Choroid plexus epithelial cell (primary cell): Measurements from ENCODE around the gene FGD2.

Source experiments
- DNase-seq: peaks from one replicate; pipeline ENCODE4 v3.0.0-alpha.2; 2010; ENCODE audit warnings: low read depth
- H3K4me3 ChIP-seq: 2 replicates; pipeline ENCODE4 v1.5.1; 2011; ENCODE audit warnings: low read depth, mild to moderate bottlenecking, control low read depth, low read length, moderate library complexity
- TF ChIP-seq, protein P1 (sequence below): conservative IDR thresholded peaks from 2 replicates; pipeline ENCODE4 v1.5.1; 2011; ENCODE audit warnings: low read depth, mild to moderate bottlenecking, control low read depth, inconsistent platforms, low read length, moderate library complexity

The FGD2 gene

DNA sequence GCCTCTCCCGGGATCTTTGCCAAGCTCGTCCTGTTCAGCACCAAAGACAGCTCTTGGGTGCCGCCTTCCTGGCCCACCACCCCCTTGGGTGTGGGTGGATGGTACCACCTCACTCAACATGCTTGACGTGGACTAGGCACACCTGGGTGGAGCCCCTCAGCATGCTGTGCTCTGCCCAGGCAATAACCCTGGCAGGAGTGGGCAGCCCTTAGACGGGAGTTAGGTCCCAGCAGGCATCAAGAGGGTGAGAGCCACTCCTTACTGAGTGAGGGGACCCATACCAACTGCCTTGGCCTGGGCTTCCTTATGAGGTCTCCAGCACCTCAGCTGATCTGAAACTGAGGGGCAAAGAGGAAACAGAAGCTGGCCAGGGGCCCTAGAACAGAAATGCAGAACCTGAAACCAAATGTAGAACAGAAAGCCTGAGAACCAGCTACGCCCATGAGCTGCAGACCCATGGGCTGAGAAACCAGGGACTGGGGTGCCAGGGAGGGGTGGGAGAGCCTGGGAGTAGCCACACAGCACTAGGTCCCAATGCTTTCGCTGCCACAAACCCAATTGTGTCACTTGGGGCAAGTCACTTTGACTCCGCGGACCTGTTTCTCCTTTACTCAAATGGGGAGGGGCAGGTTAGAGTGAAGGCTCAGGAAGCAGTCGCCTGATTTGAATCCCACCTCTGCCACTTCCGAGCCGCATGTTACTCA lies 2.0 kb downstream of the FGD2 start:
- TF ChIP-seq, protein P1, sequence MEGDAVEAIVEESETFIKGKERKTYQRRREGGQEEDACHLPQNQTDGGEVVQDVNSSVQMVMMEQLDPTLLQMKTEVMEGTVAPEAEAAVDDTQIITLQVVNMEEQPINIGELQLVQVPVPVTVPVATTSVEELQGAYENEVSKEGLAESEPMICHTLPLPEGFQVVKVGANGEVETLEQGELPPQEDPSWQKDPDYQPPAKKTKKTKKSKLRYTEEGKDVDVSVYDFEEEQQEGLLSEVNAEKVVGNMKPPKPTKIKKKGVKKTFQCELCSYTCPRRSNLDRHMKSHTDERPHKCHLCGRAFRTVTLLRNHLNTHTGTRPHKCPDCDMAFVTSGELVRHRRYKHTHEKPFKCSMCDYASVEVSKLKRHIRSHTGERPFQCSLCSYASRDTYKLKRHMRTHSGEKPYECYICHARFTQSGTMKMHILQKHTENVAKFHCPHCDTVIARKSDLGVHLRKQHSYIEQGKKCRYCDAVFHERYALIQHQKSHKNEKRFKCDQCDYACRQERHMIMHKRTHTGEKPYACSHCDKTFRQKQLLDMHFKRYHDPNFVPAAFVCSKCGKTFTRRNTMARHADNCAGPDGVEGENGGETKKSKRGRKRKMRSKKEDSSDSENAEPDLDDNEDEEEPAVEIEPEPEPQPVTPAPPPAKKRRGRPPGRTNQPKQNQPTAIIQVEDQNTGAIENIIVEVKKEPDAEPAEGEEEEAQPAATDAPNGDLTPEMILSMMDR: no peak
- H3K4me3 ChIP-seq: no peak overlapping the region
- no peak for DNase-seq

DNA sequence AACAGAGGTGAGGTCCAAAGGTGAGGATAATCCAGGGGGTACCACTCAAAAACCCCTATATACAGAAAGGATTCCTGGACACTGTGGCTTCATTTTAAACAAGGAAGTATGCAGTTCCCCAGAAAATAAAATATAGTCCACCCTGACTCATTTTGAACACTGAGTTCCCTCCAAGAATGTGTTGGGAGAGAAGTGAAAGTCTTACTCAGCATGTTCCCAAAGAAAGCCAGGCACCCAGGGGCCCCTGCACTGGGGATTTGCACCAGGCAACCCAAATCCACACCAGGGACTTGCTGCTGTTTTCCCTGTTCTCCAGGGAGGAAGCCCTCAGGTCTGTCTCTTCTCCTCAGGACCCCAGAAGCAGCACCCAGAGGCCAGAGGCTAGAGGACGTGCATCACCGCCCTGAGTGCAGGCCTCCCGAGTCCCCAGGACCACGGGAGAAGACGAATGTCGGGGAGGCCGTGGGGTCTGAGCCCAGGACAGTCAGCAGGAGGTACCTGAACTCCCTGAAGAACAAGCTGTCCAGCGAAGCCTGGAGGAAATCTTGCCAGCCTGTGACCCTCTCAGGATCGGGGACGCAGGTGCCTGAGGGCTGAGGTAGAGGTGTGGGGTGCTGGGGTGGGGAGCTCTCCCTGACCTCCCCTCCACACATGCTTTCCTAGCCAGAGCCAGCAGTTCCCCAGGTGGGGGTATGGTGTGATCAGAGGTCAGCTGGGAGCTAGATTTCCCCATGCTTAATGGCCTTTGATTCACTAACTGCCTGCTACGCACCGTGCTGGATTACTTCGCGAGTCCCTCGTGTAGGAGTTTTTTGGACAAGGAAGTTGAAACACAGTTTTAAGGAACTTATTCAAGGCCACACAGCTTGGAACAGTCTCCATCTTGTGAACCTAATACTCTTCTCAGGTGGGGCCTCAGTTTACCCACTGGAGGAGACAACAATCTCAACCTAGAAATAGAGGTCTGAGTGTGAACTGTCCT lies 3.3 kb downstream of the FGD2 start:
- no peak overlapping the region for H3K4me3 ChIP-seq
- TF ChIP-seq, protein P1: no peak

DNA sequence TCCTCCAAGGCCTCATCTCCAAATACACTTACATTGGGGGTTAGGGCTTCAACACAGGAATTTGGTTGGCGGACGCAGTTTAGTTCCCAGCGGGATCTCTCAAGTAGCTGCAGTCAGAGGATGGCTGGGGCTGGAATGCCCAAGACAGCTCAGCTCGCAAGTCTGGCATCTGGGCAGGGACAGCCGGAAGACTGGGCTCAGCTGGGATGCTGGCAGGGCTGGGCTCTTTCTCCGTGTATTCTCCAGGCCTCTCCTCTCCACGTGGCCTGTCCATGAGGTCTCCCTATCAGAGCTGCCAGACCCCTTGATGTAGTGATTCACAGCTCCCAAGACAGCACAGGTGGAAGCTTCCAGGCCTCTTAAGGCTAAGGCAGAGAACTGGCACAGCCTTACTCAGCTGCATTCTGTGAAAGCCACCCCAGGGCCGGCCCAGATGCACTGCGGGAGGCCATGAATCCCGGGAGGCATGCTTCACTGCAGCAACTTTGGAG lies 5.0 kb downstream of the FGD2 start:
- TF ChIP-seq, protein P1: no peak
- no peak for DNase-seq
- H3K4me3 ChIP-seq: no peak overlapping the region

More for the DNA sequence above, 3.3 kb downstream of the FGD2 start:
- no peak for DNase-seq

DNA sequence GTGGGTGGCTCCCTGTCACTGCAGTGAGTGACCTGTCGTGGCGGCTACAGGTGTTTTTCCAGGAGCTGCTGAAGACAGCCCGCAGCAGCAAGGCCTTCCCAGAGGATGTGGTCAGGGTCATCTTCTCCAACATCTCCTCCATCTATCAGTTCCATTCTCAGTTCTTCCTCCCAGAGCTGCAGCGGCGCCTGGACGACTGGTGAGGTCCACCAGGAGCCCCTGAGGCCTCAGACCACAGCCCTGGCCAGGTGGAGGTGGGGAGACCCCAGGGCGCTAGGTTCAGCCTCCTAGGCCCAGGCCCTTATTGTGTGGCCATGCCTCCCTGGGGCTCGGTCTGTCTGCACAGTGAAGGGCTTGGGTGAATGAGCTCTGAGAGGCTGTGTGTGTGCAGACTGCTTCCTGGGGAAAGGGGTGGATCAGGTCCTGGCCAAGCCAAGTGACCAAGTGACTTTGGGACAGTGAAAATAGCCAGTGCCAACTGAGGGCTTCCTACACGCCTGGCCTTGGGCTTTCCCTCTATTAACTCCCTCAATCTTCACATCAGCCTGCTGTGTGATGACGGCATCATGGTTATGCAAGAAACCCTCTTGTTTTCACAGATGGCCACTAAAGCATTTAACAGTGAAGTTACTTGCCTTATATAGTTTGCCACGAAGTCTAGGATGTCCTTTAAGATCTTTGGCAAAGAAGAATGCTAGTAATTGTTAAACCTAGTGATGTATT lies 6.4 kb downstream of the FGD2 start:
- peak; percentile 94 for DNase-seq
- TF ChIP-seq, protein P1: no peak
- H3K4me3 ChIP-seq: no peak overlapping the region

DNA sequence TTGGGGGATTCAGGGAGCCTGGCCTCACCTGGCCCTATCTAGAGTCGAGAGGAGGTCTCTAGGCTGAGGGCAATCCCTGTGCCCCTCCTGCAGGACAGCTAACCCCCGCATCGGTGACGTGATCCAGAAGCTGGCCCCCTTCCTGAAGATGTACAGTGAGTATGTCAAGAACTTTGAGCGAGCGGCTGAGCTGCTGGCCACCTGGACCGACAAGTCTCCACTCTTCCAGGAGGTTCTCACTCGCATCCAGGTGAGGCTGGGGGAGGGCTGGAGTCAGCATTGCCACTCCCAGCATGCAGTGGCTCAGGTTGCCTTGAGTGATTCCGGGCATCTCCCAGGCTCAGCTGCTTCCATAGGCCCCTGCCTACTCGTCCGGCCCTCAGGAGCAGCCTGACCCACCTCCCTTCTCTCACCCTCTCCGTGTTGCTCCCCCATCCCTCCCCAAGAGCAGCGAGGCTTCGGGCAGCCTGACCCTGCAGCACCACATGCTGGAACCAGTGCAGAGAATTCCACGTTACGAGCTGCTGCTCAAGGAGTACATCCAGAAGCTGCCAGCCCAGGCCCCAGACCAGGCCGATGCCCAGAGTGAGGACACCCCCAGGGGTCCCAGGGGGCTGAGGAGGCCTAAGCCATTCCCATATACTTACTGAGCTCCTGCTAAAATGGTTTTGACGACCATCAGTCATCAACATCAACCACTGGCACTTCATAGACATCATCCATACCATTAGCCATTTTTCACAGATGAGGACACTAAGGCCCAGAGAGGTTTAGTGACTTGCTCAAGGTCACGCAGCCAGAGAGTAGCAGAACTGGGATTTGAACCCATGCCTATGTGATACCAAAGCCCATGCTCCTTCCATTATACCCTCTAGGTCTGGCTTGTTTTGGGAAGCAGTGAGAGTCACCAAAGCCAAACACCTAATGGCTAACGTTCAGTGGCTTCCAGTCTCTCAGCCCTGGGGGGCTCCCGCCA lies 8.3 kb downstream of the FGD2 start:
- no peak overlapping the region for H3K4me3 ChIP-seq
- no peak for DNase-seq
- TF ChIP-seq, protein P1: no peak

DNA sequence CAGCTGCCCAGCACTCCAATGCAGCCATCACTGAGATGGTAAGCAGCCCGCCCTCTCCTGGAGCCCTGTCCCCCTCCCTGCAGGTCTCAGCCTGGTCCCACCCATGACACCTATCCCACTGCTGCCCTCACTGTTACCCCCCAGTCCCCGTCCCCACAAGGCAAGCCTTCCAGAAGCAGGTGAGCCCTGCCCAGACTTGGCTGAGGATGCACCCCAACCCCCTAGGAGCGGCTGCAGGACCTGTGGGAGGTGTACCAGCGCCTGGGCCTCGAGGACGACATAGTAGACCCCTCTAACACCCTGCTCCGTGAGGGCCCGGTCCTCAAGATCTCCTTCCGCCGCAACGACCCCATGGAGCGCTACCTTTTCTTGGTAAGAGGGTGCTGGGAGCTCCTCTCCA lies 9.2 kb downstream of the FGD2 start:
- TF ChIP-seq, protein P1: no peak
- H3K4me3 ChIP-seq: no peak overlapping the region
- DNase-seq: no peak
